ENCODE data around the gene MYO5A.

- TF ChIP-seq ARNT (IDR thresholded peaks at IDR 0.05) (no peak), LEF1 (IDR thresholded peaks at IDR 0.05; ENCODE audit: borderline replicate concordance) (no peak), FOXM1 (IDR thresholded peaks at IDR 0.05; ENCODE audit: borderline replicate concordance) (no peak), HDGF (IDR thresholded peaks at IDR 0.05; ENCODE audit: borderline replicate concordance) (no peak), CTBP1 (IDR thresholded peaks at IDR 0.05; ENCODE audit: borderline replicate concordance) (no peak), FOXA1 (IDR thresholded peaks at IDR 0.05) (no peak), SP1 (IDR thresholded peaks at IDR 0.05) (no peak), BHLHE40 (IDR thresholded peaks at IDR 0.05; ENCODE audit: borderline replicate concordance) (no peak), L3MBTL2 (conservative IDR thresholded peaks at IDR 0.05) (no peak)
These were observed 219.5 kb downstream of the MYO5A start for GRCh38 chr15:52309154-52309548.
